ENCODE results near the gene GPBAR1. TPM values are rescaled to one million over a fixed set of nuclear protein-coding genes. Genes with fewer than 3 reads are reported as not detected.

Gene GPBAR1
- polyA plus RNA-seq, 3 donors, result 26.0 to 181 (median 143) TPM

GRCh38 chr2:218238887-218239286 lies 21.9 kb upstream of the GPBAR1 start:
- Histone ChIP-seq H3K9ac (ENCODE audit: insufficient read depth, low read length, poor library complexity, severe bottlenecking) (no peak overlapping the region), H3K9me3 (replicated peaks in 1 of 2; ENCODE audit: control insufficient read depth in 1 of 2, insufficient read depth in 1 of 2, low read length in 2 of 2) (no peaks in the 10 kb centered on the region), H3K79me2 (ENCODE audit: insufficient read depth, low read length) (peaks cover 96% of the 10 kb centered on the region), H3K27ac (ENCODE audit: low read depth in 1 of 2, low read length in 2 of 2) (no peak overlapping the region), H3K36me3 (replicated peaks in 1 of 2; ENCODE audit: control insufficient read depth in 1 of 2, insufficient read depth in 2 of 2, low read length in 2 of 2) (peaks cover 97 to 100% of the 10 kb centered on the region in 2 donors), H2AFZ (ENCODE audit: insufficient read depth, low read depth, low read length, poor library complexity, severe bottlenecking) (no peak overlapping the region), H3K27me3 (ENCODE audit: control insufficient read depth in 2 of 2, insufficient read depth in 2 of 2, low read length in 2 of 2) (no peaks in the 10 kb centered on the region), H3K4me3 (replicated peaks in 1 of 3; ENCODE audit: low read depth in 2 of 3, low read length in 3 of 3) (no peak overlapping the region), H3K4me2 (replicated peaks; ENCODE audit: extremely low read depth, low read length, poor library complexity, severe bottlenecking) (no peak overlapping the region), H3K4me1 (ENCODE audit: control insufficient read depth in 1 of 2, insufficient read depth in 2 of 2, low read length in 2 of 2) (no peaks in the 10 kb centered on the region), H4K20me1 (ENCODE audit: insufficient read depth, low read length) (peaks cover 99% of the 10 kb centered on the region)
- Mint-ChIP-seq H3K27me3 (ENCODE audit: low read depth in 3 of 3) (peaks cover 0 to 3% (median 0%) of the 10 kb centered on the region in 3 donors), H3K4me3 (no peak overlapping the region), H3K36me3 (peaks cover 77 to 97% of the 10 kb centered on the region in 2 donors), H3K4me1 (no peaks in the 10 kb centered on the region), H3K27ac (no peak overlapping the region), H3K9me3 (peaks cover 0 to 2% (median 0%) of the 10 kb centered on the region in 7 donors)
- no peak for TF ChIP-seq CTCF (IDR thresholded peaks at IDR 0.05)
- no CpG with 5 or more reads among the region's 1 CpG for WGBS (ENCODE audit: insufficient coverage)
- DNase-seq, result no peak
- intact Hi-C loops (cut with micrococcal nuclease), result no loop called here

- H3K36me3 ChIP-seq (replicated peaks in 1 of 2; ENCODE audit: control insufficient read depth in 1 of 2, insufficient read depth in 2 of 2, low read length in 2 of 2), result peaks cover 98 to 100% of the 10 kb centered on the region in 2 donors
- DNase-seq, result no peak
- peaks cover 85 to 99% of the 10 kb centered on the region in 2 donors for H3K36me3 Mint-ChIP-seq
- no peak overlapping the region for H3K27ac Mint-ChIP-seq
- no peaks in the 10 kb centered on the region for H3K4me1 Mint-ChIP-seq
- H2AFZ ChIP-seq (ENCODE audit: insufficient read depth, low read depth, low read length, poor library complexity, severe bottlenecking), result no peak overlapping the region
- H3K9me3 ChIP-seq (replicated peaks in 1 of 2; ENCODE audit: control insufficient read depth in 1 of 2, insufficient read depth in 1 of 2, low read length in 2 of 2), result no peaks in the 10 kb centered on the region
- H3K4me1 ChIP-seq (ENCODE audit: control insufficient read depth in 1 of 2, insufficient read depth in 2 of 2, low read length in 2 of 2), result no peaks in the 10 kb centered on the region
- no peak overlapping the region for H3K9ac ChIP-seq (ENCODE audit: insufficient read depth, low read length, poor library complexity, severe bottlenecking)
- TF ChIP-seq CTCF (IDR thresholded peaks at IDR 0.05), result no peak
- H3K9me3 Mint-ChIP-seq, result no peaks in the 10 kb centered on the region
- H3K4me3 ChIP-seq (replicated peaks in 1 of 3; ENCODE audit: low read depth in 2 of 3, low read length in 3 of 3), result no peak overlapping the region
- peaks cover 0 to 3% (median 1%) of the 10 kb centered on the region in 3 donors for H3K27me3 Mint-ChIP-seq (ENCODE audit: low read depth in 3 of 3)
- no peak overlapping the region for H3K4me3 Mint-ChIP-seq
- H3K79me2 ChIP-seq (ENCODE audit: insufficient read depth, low read length), result peaks cover 92% of the 10 kb centered on the region
- no peak overlapping the region for H3K4me2 ChIP-seq (replicated peaks; ENCODE audit: extremely low read depth, low read length, poor library complexity, severe bottlenecking)
- H4K20me1 ChIP-seq (ENCODE audit: insufficient read depth, low read length), result peaks cover 98% of the 10 kb centered on the region
- no peaks in the 10 kb centered on the region for H3K27me3 ChIP-seq (ENCODE audit: control insufficient read depth in 2 of 2, insufficient read depth in 2 of 2, low read length in 2 of 2)
- intact Hi-C loops (cut with micrococcal nuclease), result no loop called here
- H3K27ac ChIP-seq (ENCODE audit: low read depth in 1 of 2, low read length in 2 of 2), result peak overlapping the region in 1 of 2 donors; percentile 34
- 100% methylated on average over 1 of the region's 1 CpG for WGBS (ENCODE audit: insufficient coverage)
These were observed 16.6 kb upstream of the GPBAR1 start for GRCh38 chr2:218244204-218244603.
